HCT116 (cell line): Measurements from ENCODE around the gene PUM1.

Experiments used
- ZNF274 ChIP-seq: fragments of 200-500 bp; sonication (Bioruptor generic); IDR thresholded peaks from 2 replicates; pipeline ENCODE4 v1.6.1; 2014; ENCODE audit warnings: mild to moderate bottlenecking, low read depth, low read length, inconsistent platforms
- TF ChIP-seq, protein P1 (sequence below), 3 experiments: fragments of 200-600 bp in 1 of 3; sonication (generic) in 1 of 3; IDR thresholded peaks in 2 of 3; conservative IDR thresholded peaks in 1 of 3; 2 replicates each; pipeline ENCODE4 v1.5.1; 2012 to 2017; ENCODE audit warnings: low read depth in 2 of 3, low read length in 2 of 3, antibody characterized with exemption in 1 of 3, borderline replicate concordance in 1 of 3, control low read depth in 1 of 3, mild to moderate bottlenecking in 1 of 3, mixed read lengths in 1 of 3, mixed run types in 1 of 3, moderate library complexity in 1 of 3; ENCODE audit not compliant: insufficient read depth in 1 of 3

- no peak for TF ChIP-seq ZNF274
- TF ChIP-seq, protein P1, sequence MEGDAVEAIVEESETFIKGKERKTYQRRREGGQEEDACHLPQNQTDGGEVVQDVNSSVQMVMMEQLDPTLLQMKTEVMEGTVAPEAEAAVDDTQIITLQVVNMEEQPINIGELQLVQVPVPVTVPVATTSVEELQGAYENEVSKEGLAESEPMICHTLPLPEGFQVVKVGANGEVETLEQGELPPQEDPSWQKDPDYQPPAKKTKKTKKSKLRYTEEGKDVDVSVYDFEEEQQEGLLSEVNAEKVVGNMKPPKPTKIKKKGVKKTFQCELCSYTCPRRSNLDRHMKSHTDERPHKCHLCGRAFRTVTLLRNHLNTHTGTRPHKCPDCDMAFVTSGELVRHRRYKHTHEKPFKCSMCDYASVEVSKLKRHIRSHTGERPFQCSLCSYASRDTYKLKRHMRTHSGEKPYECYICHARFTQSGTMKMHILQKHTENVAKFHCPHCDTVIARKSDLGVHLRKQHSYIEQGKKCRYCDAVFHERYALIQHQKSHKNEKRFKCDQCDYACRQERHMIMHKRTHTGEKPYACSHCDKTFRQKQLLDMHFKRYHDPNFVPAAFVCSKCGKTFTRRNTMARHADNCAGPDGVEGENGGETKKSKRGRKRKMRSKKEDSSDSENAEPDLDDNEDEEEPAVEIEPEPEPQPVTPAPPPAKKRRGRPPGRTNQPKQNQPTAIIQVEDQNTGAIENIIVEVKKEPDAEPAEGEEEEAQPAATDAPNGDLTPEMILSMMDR (IDR thresholded peaks at IDR 0.05 in 2 of 3, conservative IDR thresholded peaks at IDR 0.05 in 1 of 3; ENCODE audit: borderline replicate concordance in 1 of 3, insufficient read depth in 1 of 3, low read depth in 2 of 3, low read length in 2 of 3): no peak
Observed at GRCh38 chr1:30920827-30921226, 144.7 kb downstream of the PUM1 start.
